ENCODE measurements around the gene NDUFS7. TPM values are rescaled to one million over a fixed set of nuclear protein-coding genes. Genes with fewer than 3 reads are reported as not detected.

Gene NDUFS7
- polyA plus RNA-seq, 2 of the 4 experiments (the other 2 are of a cell fraction), result 19.3 to 68.9 TPM

DNA sequence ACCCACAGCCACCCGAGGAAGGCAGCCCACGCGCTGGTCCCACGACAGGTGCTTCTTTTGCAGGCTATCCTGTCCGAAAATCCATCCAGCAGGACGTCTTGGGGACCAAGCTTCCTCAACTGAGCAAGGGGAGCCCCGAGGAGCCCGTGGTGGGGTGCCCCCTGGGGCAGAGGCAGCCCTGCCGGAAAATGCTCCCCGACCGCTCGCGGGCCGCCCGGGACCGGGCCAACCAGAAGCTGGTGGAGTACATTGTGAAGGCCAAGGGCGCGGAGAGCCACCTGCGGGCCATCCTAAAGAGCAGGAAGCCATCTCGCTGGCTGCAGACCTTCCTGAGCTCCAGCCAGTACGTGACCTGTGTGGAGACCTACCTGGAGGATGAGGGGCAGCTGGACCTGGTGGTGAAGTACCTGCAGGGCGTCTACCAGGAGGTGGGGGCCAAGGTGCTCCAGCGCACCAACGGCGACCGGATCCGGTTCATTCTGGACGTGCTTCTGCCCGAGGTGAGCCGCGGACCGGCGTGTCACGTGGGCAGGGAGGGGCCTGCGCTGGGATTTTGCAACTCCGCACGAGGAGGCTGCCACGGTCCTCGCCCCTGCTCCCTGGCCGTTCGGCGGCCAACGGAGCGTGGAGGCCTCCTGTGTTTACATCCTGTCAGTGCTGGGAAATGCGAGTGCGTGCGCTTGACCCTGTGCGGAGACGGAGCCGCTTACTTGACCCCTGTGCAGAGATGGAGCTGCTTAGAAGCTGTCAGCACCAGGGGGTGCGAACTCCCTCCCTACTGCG, 12.9 kb upstream of the NDUFS7 start:
- WGBS (ENCODE audit: missing lambda C conversion rate), result 85% methylated on average over 37 of the region's 52 CpGs
- TF ChIP-seq RCOR1 (IDR thresholded peaks at IDR 0.05; ENCODE audit: low read depth, low read length), result no peak
- TF ChIP-seq, protein P1, sequence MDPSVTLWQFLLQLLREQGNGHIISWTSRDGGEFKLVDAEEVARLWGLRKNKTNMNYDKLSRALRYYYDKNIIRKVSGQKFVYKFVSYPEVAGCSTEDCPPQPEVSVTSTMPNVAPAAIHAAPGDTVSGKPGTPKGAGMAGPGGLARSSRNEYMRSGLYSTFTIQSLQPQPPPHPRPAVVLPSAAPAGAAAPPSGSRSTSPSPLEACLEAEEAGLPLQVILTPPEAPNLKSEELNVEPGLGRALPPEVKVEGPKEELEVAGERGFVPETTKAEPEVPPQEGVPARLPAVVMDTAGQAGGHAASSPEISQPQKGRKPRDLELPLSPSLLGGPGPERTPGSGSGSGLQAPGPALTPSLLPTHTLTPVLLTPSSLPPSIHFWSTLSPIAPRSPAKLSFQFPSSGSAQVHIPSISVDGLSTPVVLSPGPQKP (IDR thresholded peaks at IDR 0.05; ENCODE audit: low read depth, low read length), result no peak
- TF ChIP-seq, protein P2, sequence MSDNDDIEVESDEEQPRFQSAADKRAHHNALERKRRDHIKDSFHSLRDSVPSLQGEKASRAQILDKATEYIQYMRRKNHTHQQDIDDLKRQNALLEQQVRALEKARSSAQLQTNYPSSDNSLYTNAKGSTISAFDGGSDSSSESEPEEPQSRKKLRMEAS (IDR thresholded peaks at IDR 0.05), result no peak
- TF ChIP-seq NPAS2 (CRISPR knock-in tag; IDR thresholded peaks at IDR 0.05; ENCODE audit: borderline replicate concordance), result no peak
- no peak for TF ChIP-seq FOXS1 (CRISPR knock-in tag; IDR thresholded peaks at IDR 0.05)
- no peak for TF ChIP-seq SMC3 (IDR thresholded peaks at IDR 0.05)
- TF ChIP-seq ESRRA (IDR thresholded peaks at IDR 0.05; ENCODE audit: borderline replicate concordance, low read length), result no peak
- TF ChIP-seq ZC3H11A (IDR thresholded peaks at IDR 0.05), result no peak
- TF ChIP-seq, protein P3, sequence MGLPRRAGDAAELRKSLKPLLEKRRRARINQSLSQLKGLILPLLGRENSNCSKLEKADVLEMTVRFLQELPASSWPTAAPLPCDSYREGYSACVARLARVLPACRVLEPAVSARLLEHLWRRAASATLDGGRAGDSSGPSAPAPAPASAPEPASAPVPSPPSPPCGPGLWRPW (IDR thresholded peaks at IDR 0.05), result no peak
- TF ChIP-seq HOXA7 (CRISPR knock-in tag; IDR thresholded peaks at IDR 0.05), result no peak
- no peak for TF ChIP-seq RNF2 (IDR thresholded peaks at IDR 0.05; ENCODE audit: borderline replicate concordance, low read depth)
- TF ChIP-seq GATA3 (IDR thresholded peaks at IDR 0.05; ENCODE audit: borderline replicate concordance), result no peak
- TF ChIP-seq RFX5 (IDR thresholded peaks at IDR 0.05), result no peak
- no peak for TF ChIP-seq CEBPB (IDR thresholded peaks at IDR 0.05)
- TF ChIP-seq, protein P4, sequence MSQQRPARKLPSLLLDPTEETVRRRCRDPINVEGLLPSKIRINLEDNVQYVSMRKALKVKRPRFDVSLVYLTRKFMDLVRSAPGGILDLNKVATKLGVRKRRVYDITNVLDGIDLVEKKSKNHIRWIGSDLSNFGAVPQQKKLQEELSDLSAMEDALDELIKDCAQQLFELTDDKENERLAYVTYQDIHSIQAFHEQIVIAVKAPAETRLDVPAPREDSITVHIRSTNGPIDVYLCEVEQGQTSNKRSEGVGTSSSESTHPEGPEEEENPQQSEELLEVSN (IDR thresholded peaks at IDR 0.05; ENCODE audit: borderline replicate concordance, low read depth), result no peak
- TF ChIP-seq EHF (CRISPR knock-in tag; IDR thresholded peaks at IDR 0.05), result no peak
- TF ChIP-seq, protein P5, sequence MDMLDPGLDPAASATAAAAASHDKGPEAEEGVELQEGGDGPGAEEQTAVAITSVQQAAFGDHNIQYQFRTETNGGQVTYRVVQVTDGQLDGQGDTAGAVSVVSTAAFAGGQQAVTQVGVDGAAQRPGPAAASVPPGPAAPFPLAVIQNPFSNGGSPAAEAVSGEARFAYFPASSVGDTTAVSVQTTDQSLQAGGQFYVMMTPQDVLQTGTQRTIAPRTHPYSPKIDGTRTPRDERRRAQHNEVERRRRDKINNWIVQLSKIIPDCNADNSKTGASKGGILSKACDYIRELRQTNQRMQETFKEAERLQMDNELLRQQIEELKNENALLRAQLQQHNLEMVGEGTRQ (IDR thresholded peaks at IDR 0.05), result no peak
- TF ChIP-seq TFCP2L1 (CRISPR knock-in tag; IDR thresholded peaks at IDR 0.05), result no peak
- no peak for TF ChIP-seq HOXB13 (CRISPR knock-in tag; IDR thresholded peaks at IDR 0.05; ENCODE audit: low read depth)
- TF ChIP-seq TP53 (CRISPR knock-in tag; IDR thresholded peaks at IDR 0.05), result no peak
- Histone ChIP-seq H3K4me3 (no peak overlapping the region), H3K27ac (no peak overlapping the region), H3K4me2 (no peak overlapping the region), H3K9me3 (no peaks in the 10 kb centered on the region), H3K4me1 (no peaks in the 10 kb centered on the region)
- ChIA-PET CTCF (interaction anchor here (0.8 to 4.6 kb wide), 6 partner anchors 12 to 91 kb away, joined by 3 to 37 read pairs (median 4); partner anchors contain the start of gene NDUFS7), POLR2A (no interaction called here)
- ATAC-seq (no peak), DNase-seq (ENCODE audit: low read depth in 1 of 2, low spot score in 1 of 2) (no peak), FAIRE-seq (no peak)

DNA sequence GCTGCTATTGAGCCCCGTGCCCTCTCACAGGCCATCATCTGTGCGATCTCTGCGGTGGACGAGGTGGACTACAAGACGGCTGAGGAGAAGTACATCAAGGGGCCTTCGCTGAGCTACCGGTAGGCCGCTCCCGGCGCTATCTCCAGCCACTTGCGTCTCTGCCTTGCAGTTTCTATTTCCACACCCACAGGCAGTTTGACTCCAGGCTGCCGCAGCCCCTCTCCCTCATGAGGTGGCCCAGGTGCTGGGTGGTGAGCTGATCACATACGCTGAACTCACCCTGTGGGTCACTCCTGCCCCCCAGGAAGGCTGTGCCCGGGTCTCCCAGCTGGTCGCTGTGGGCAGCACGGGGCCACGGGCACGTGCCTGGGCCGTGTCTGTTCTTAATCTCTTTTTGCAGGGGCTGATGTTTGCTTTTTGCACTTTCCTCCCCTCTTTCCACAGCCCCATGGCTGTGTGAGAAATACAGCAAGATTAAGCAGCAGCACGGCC, 10.6 kb upstream of the NDUFS7 start:
- H3K9me3 ChIP-seq, result no peaks in the 10 kb centered on the region
- ChIA-PET CTCF (interaction anchor here (0.6 to 4.6 kb wide), 5 partner anchors 9 to 121 kb away, joined by 3 to 37 read pairs (median 7); no protein-coding TSS in a partner anchor), POLR2A (no interaction called here)
- H3K4me1 ChIP-seq, result no peaks in the 10 kb centered on the region
- H3K27ac ChIP-seq, result no peak overlapping the region
- WGBS (ENCODE audit: missing lambda C conversion rate), result 88% methylated on average over 12 of the region's 20 CpGs
- no peak for FAIRE-seq
- no peak for DNase-seq (ENCODE audit: low read depth in 1 of 2, low spot score in 1 of 2)
- ATAC-seq, result no peak
- no peak overlapping the region for H3K4me3 ChIP-seq
- no peak overlapping the region for H3K4me2 ChIP-seq
- TF ChIP-seq CBX8 (IDR thresholded peaks at IDR 0.05) (no peak), HEYL (CRISPR knock-in tag; IDR thresholded peaks at IDR 0.05) (no peak), CHD2 (IDR thresholded peaks at IDR 0.05; ENCODE audit: low read length, partially characterized antibody) (no peak), SMC3 (IDR thresholded peaks at IDR 0.05) (no peak), ZSCAN20 (CRISPR knock-in tag; IDR thresholded peaks at IDR 0.05) (no peak), JUNB (IDR thresholded peaks at IDR 0.05) (no peak), MAFK (IDR thresholded peaks at IDR 0.05; ENCODE audit: partially characterized antibody) (no peak), SREBF2 (IDR thresholded peaks at IDR 0.05) (no peak), ZC3H11A (IDR thresholded peaks at IDR 0.05) (no peak), NPAS2 (CRISPR knock-in tag; IDR thresholded peaks at IDR 0.05; ENCODE audit: borderline replicate concordance) (no peak)
- TF ChIP-seq, protein P2 (IDR thresholded peaks at IDR 0.05), result no peak
- TF ChIP-seq, protein P6, sequence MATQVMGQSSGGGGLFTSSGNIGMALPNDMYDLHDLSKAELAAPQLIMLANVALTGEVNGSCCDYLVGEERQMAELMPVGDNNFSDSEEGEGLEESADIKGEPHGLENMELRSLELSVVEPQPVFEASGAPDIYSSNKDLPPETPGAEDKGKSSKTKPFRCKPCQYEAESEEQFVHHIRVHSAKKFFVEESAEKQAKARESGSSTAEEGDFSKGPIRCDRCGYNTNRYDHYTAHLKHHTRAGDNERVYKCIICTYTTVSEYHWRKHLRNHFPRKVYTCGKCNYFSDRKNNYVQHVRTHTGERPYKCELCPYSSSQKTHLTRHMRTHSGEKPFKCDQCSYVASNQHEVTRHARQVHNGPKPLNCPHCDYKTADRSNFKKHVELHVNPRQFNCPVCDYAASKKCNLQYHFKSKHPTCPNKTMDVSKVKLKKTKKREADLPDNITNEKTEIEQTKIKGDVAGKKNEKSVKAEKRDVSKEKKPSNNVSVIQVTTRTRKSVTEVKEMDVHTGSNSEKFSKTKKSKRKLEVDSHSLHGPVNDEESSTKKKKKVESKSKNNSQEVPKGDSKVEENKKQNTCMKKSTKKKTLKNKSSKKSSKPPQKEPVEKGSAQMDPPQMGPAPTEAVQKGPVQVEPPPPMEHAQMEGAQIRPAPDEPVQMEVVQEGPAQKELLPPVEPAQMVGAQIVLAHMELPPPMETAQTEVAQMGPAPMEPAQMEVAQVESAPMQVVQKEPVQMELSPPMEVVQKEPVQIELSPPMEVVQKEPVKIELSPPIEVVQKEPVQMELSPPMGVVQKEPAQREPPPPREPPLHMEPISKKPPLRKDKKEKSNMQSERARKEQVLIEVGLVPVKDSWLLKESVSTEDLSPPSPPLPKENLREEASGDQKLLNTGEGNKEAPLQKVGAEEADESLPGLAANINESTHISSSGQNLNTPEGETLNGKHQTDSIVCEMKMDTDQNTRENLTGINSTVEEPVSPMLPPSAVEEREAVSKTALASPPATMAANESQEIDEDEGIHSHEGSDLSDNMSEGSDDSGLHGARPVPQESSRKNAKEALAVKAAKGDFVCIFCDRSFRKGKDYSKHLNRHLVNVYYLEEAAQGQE (IDR thresholded peaks at IDR 0.05), result no peak
- TF ChIP-seq, protein P3 (IDR thresholded peaks at IDR 0.05), result no peak

Measured in A549 (cell line).